KOPT-K1 (cell line): Measurements from ENCODE around the gene PTPRA.
"Not testable (repeated sequence)": the region's sequence is repeated elsewhere in the genome, so short reads cannot be mapped to it uniquely, and the experiment has no call there.

Source experiments
- H3K27ac ChIP-seq: fragments of 200-600 bp; sonication (generic); 2 replicates; pipeline ENCODE4 v1.5.1; 2016; ENCODE audit warnings: antibody characterized with exemption, mild to moderate bottlenecking, low read depth, low read length; ENCODE audit not compliant: poor library complexity, severe bottlenecking
- H3K36me3 ChIP-seq: fragments of 200-600 bp; sonication (generic); 2 replicates; pipeline ENCODE4 v1.5.1; 2017; ENCODE audit warnings: antibody characterized with exemption, mild to moderate bottlenecking, low read length, moderate library complexity; ENCODE audit not compliant: insufficient read depth
- H3K9me3 ChIP-seq: fragments of 200-600 bp; sonication (generic); 2 replicates; pipeline ENCODE4 v1.5.1; 2017; ENCODE audit warnings: antibody characterized with exemption, low read length, mild to moderate bottlenecking; ENCODE audit not compliant: insufficient read depth, poor library complexity, severe bottlenecking

PTPRA gene

DNA sequence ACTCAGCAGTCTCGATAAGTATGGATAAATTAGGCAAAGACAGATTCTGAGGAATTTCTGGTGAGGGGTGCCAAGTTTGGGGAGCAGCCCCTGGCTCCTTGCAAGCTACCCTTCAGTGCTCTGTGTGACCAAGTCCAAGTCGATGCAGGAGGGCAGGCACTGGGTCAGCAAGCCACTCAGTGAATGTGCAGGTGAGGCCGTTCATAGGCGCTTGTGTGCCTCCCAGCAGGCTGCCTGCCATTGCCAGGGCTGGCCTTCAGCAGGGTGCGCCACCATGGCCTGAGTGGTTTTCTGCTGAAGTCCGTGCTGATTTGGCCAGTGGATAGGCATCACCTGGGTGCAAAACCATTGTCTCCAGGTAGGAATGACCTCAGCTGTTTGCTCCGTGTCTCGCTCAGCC is 166.8 kb downstream of the PTPRA start:
- Histone ChIP-seq H3K36me3 (peaks cover 58% of the 10 kb centered on the region), H3K27ac (no peak overlapping the region), H3K9me3 (no peaks in the 10 kb centered on the region)

- Histone ChIP-seq H3K27ac (no peak overlapping the region), H3K9me3 (no peaks in the 10 kb centered on the region), H3K36me3 (peaks cover 40% of the 10 kb centered on the region)
These were observed 168.7 kb downstream of the PTPRA start for GRCh38 chr20:3041854-3042409.

DNA sequence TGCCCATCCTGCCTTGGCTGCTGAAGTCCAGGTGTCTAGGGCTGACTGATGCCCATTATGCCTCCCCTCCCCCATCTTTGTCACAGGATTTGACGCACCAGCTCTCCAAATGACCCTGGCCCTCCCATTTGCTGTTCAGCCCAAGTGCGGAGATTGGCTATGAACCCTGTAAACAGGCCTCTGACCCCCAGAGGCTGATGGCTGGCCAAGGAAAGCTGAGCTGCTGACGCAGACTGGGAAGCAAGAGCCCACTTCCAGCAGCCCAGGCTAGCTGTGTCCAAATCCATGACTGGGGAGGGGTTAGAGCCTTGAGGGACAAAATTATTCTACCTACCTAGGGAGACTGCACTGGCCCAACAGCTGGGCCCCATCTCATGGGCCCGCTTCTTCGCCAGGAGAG is 169.3 kb downstream of the PTPRA start:
- Histone ChIP-seq H3K9me3 (no peaks in the 10 kb centered on the region), H3K36me3 (peaks cover 36% of the 10 kb centered on the region), H3K27ac (no peak overlapping the region)

DNA sequence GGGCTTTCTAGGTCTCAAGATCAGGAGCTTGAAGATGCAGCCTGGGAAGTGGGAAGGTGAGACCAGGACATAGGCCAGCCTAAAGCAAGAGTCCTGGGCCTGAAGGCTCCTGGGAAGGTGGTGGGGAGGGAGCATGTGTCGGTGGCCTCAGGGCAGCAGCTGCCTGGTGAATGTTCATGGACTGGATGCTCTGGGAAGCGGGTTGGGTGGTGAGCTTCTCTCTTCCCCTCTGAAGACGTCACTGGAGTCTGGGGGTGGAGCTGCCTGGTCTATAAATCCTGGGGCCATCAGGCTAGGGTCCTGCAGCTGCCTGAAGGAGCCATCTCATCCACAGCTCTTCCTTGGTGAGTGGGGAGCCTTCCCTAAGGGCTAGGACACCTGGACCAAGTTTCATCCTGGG is 170.0 kb downstream of the PTPRA start, which contains the start of gene GNRH2:
TSS of gene GNRH2 (plus strand) at position 301 of the 400 bp plus-strand sequence. CDS start 793 bp downstream, outside the sequence.
- Histone ChIP-seq H3K27ac (no peak within 1 kb of the TSS), H3K9me3 (no peaks in the 10 kb centered on the region), H3K36me3 (peaks cover 36% of the 10 kb centered on the region)

DNA sequence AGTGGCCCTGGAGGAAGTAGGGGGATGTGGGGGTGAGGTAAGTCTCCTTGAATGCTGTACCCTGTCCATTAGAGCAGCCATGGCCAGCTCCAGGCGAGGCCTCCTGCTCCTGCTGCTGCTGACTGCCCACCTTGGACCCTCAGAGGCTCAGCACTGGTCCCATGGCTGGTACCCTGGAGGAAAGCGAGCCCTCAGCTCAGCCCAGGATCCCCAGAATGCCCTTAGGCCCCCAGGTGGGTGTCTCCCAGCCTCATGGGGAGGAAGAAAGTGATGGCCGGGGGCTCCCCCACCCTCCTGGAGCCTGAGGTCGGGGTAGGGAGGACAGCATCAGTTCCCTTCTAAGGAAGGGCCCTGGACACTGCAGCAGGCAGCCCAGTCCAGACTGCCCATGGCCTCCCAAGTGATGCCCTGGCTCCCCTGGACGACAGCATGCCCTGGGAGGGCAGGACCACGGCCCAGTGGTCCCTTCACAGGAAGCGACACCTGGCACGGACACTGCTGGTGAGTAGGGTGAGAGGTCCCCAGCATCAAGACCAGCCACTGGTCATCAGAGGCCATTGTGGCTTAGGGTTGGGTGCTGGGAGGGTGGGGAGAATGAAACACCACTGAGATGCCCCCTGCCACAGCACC is 171.2 kb downstream of the PTPRA start:
- H3K9me3 ChIP-seq, result no peaks in the 10 kb centered on the region
- peaks cover 36% of the 10 kb centered on the region for H3K36me3 ChIP-seq
- no peak overlapping the region for H3K27ac ChIP-seq

GRCh38 chr20:3045042-3045815 is 171.9 kb downstream of the PTPRA start:
- peaks cover 36% of the 10 kb centered on the region for H3K36me3 ChIP-seq
- H3K9me3 ChIP-seq, result no peaks in the 10 kb centered on the region
- peak overlapping the region; percentile 60 for H3K27ac ChIP-seq

DNA sequence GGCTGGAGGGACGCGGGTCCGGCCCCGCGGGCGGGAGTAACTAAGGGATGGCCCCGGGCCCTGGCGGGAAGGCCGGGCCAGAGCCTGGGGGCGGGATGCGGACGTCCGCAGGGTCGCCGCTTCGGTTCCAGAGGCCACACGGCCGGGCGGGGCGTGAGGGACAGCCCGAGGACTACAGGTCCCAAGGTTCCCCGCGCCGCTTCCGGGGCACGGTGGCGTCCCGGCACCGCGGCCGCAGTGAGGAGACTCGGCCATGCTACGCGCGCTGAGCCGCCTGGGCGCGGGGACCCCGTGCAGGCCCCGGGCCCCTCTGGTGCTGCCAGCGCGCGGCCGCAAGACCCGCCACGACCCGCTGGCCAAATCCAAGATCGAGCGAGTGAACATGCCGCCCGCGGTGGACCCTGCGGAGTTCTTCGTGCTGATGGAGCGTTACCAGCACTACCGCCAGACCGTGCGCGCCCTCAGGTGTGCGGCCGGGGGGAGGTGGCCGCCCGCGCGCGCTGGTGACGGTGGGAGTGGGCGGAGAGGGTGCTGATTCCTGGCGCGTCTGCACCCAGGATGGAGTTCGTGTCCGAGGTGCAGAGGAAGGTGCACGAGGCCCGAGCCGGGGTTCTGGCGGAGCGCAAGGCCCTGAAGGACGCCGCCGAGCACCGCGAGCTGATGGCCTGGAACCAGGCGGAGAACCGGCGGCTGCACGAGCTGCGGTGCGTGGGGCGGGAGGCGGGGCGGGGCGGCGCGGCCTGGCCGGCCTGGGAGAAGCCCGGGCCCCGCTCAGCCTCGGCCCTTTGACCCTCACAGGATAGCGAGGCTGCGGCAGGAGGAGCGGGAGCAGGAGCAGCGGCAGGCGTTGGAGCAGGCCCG is 172.8 kb downstream of the PTPRA start, which contains the start of gene MRPS26:
TSS of gene MRPS26 (plus strand) at position 237 of the 861 bp plus-strand sequence. CDS start at position 254, 17 bp downstream.
- no peaks in the 10 kb centered on the region for H3K9me3 ChIP-seq
- H3K36me3 ChIP-seq, result peaks cover 35% of the 10 kb centered on the region
- peak within 1 kb of the TSS; percentile 60 for H3K27ac ChIP-seq

DNA sequence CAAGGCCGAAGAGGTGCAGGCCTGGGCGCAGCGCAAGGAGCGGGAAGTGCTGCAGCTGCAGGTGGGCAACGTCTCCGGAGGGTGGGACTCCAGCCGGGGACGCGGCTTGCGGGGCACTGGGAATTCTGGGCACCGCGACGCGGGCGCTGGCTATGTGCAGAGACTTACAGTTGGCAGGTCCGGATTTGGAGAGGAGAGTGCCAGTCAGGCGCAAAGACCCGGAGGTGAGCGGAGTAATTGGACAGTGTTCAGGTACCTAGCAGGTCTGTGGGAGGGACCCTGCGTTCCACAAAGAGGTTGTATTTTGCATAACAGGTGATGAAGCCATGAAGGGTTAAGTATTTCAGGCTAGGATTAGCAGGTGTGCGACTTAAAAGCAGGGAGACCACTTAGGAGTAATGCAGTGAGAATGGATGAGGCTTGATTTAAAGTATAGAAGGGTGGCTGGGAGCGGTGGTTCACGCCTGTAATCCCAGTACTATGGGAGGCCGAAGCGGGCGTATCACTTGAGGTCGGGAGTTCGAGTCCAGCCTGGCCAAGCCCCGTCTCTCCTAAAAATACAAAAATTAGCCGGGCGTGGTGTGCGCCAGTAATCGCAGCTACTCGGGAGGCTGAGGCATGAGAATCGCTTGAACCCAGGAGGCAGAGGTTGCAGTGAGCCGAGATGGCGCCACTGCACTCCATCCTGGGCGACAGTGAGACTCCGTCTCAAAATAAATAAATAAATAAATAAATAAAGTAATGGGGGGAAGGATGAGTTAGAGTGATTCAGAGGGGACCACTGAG is 173.6 kb downstream of the PTPRA start:
- peak overlapping the region; percentile 60 for H3K27ac ChIP-seq
- H3K9me3 ChIP-seq, result no peaks in the 10 kb centered on the region
- peaks cover 35% of the 10 kb centered on the region for H3K36me3 ChIP-seq

DNA sequence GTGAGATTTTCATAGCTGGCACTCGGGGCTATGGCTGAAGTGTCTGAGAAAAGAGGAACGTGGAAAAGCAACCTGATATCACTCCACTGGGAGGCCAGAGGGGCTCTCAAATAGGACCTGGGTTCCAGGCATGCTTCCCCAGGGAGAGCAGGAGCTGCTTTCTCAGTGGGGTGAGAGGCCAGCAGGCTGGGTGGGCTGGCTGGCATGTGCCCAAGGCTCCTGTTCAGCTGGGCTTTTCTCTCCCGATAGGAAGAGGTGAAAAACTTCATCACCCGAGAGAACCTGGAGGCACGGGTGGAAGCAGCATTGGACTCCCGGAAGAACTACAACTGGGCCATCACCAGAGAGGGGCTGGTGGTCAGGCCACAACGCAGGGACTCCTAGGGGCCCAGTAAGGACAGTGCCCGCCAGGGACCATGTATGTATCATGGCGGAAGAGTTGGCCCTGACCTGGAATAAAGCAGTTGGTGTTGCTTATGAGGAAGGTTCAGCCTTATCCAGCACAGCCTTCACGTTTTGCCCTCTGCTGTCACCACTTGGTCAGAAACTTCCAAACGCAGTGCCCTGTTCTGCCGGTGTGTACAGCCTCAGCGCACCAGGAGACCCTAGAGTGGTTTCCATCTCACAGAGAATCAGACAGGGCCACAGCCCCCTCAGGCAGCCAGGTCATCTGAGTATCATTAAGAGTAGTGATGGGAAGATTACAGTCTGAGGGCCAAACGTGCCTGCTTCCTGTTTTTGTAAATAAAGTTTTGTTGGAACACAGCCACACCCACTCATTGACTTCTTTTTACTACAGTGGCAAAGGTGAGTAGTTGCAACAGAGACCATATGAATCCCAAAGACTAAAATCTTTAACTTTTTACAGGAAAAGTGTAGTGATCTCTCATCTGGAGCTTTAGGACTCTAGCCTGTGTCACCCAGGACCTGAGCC is 174.5 kb downstream of the PTPRA start:
- H3K27ac ChIP-seq, result no peak overlapping the region
- H3K9me3 ChIP-seq, result no peaks in the 10 kb centered on the region
- peaks cover 35% of the 10 kb centered on the region for H3K36me3 ChIP-seq

GRCh38 chr20:3051385-3052019 is 178.2 kb downstream of the PTPRA start:
- H3K36me3 ChIP-seq, result peaks cover 35% of the 10 kb centered on the region
- H3K27ac ChIP-seq, result no peak overlapping the region
- no peaks in the 10 kb centered on the region for H3K9me3 ChIP-seq

DNA sequence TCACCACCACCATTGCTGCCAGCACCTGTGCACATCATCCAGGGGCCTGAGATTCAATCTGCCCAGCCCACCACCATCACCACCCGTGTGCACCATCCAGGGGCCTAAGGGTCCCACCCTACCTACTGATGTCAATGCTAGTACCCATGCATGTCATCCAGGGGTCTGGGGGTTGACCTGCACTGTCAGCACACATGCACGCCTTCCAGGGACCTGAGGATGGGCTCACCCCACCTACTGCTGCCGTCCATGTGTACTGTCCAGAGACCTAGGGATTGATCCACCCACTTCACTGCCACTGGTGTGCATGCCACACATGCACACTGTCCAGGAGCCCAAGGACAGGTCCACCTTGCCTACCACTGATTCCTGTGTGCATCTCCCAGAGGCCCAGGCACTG is 186.2 kb downstream of the PTPRA start:
- Histone ChIP-seq H3K36me3 (no peaks in the 10 kb centered on the region), H3K9me3 (no peaks in the 10 kb centered on the region), H3K27ac (no peak overlapping the region)

DNA sequence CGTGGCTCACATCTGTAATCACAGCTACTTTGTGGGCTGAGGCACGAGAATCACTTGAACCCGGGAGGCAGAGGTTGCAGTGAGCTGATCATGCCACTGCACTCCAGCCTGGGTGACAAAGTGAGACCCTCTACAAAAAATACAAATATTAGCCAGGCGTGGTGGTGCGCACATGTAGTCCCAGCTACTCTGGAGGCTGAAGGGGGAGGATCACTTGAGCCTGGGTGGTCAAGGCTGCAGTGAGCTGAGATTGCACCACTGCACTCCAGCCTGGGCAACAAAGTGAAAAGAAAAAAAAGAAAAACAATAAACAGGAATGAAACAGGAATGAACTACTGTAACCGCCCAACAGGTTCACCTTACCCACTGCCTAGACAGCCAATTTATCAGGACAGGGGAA is 190.8 kb downstream of the PTPRA start:
- H3K9me3 ChIP-seq, H3K36me3 ChIP-seq, H3K27ac ChIP-seq: not testable (repeated sequence)
